Naive B cell (primary cell): Measurements from ENCODE around the gene LMAN2. TPM values are rescaled to one million over a fixed set of nuclear protein-coding genes. Genes with fewer than 3 reads are reported as not detected.
"Not testable (repeated sequence)": the region's sequence is repeated elsewhere in the genome, so short reads cannot be mapped to it uniquely, and the experiment has no call there.

Experiments
- ATAC-seq, 2 donors: fragments of 150-1000 bp; cut with Tn5 transposase; 2 replicates each; pipeline ENCODE4 v1.10.0; 2021; ENCODE audit warnings: low read depth in 2 of 2, mild to moderate bottlenecking in 2 of 2, moderate library complexity in 2 of 2
- DNase-seq: peaks from one replicate; pipeline ENCODE4 v3.0.0; 2022
- H3K27ac Mint-ChIP-seq, 6 donors: one replicate each; pipeline ENCODE4 v1.8.0; 2020 to 2022; ENCODE audit warnings: mild to moderate bottlenecking in 6 of 6, mixed read lengths in 6 of 6, moderate library complexity in 5 of 6, inconsistent platforms in 2 of 6
- H3K27me3 Mint-ChIP-seq, 3 donors: one replicate each; pipeline ENCODE4 v1.8.0; 2021 to 2022; ENCODE audit warnings: mixed read lengths in 3 of 3, mild to moderate bottlenecking in 1 of 3
- H3K36me3 Mint-ChIP-seq, 2 donors: one replicate each; pipeline ENCODE4 v1.8.0; 2020 to 2022; ENCODE audit warnings: mixed read lengths in 2 of 2, inconsistent platforms in 1 of 2, mild to moderate bottlenecking in 1 of 2
- H3K4me1 Mint-ChIP-seq, 3 donors: one replicate each; pipeline ENCODE4 v1.8.0; 2020 to 2022; ENCODE audit warnings: mixed read lengths in 3 of 3, inconsistent platforms in 1 of 3, mild to moderate bottlenecking in 1 of 3, moderate library complexity in 1 of 3
- H3K4me3 Mint-ChIP-seq, 8 donors: one replicate each; pipeline ENCODE4 v1.8.0; 2020 to 2022; ENCODE audit warnings: mild to moderate bottlenecking in 8 of 8, mixed read lengths in 8 of 8, moderate library complexity in 8 of 8, inconsistent platforms in 2 of 8
- H3K9me3 Mint-ChIP-seq, 7 donors: one replicate each; pipeline ENCODE4 v1.8.0; 2020 to 2022; ENCODE audit warnings: mixed read lengths in 7 of 7, mild to moderate bottlenecking in 5 of 7, inconsistent platforms in 2 of 7, moderate library complexity in 1 of 7
- polyA plus RNA-seq, 6 donors: library from polyadenylated mRNA; unstranded; fragments of 300-500 nt; fragmentation: Illumina TruSeq; gene quantifications; one replicate each; pipeline ENCODE4 v1.2.3, GENCODE V29; 2021; ENCODE audit warnings: low read depth in 6 of 6

Gene LMAN2
- polyA plus RNA-seq, 6 donors from 2014 or later: 182 to 243 (median 191) TPM

DNA sequence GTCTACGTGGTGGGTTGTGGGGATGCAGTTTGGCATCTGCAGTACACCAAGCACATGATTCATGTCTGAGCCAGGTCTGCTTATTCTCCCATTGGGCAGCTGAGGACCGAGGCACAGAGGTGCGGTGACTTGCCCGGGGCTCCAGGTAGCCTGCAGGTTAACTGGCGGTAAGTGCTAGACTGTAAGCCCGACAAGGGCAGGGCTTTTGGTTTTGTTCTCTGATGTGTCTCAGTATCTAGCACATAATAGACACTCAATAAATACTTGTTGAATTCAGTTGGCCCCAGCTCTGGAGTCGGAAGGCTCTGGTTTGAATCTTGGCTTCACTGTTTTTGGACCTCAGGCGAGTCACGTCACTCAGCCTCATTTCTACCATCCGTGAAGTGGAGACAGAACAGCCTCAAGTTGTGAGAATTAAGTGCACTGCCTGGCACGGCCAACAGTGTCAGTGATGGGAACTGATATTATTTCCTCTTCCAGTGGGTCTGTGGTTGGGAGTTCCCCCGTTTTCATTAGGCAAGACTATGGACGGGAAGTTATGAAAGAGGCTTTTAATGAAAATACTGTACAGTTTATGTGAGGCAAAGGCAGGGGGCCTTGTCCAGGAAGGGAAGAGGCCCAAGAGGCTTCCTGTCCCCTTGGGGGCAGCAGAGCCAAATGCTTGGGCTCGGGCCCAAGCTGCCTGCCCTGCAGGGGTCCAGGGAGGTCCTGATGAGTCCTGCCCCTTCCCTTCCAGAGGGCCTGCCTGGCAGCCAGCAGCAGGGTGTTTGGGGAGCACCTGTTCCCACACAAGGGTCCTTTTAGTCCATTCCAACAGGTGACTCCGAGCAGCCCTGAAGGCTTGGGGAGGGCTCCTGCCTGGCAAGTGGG lies 44.6 kb downstream of the LMAN2 start:
- Mint-ChIP-seq H3K36me3 (peaks cover 0 to 6% of the 10 kb centered on the region in 2 donors), H3K4me3 (peak overlapping the region in 3 of 8 donors; percentile 56 to 97 (median 78)), H3K27me3 (no peaks in the 10 kb centered on the region), H3K9me3 (no peaks in the 10 kb centered on the region), H3K27ac (peak overlapping the region in 3 of 6 donors; percentile 18 to 95 (median 74)), H3K4me1 (peaks cover 36 to 70% (median 60%) of the 10 kb centered on the region in 3 donors)
- no peak for DNase-seq
- ATAC-seq: no peak

DNA sequence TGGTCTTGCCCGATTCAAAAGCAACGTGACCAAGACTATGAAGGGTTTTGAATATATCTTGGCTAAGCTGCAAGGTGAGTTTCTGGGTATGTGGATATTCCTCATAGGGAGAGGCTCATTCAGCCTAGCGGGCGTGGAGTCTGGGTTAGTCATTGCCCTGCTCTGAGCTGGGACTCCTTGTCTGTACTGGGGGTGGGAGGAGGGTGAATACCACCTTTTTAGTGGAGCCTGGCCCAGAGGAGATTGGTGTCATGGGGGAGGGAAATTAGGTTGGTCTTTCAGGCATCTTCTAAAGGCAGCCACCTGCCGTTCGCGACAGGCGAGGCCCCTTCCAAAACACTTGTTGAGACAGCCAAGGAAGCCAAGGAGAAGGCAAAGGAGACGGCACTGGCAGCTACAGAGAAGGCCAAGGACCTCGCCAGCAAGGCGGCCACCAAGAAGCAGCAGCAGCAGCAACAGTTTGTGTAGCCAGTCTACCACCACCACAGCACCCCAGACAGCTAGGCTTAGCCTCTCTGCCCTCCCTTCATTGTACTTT lies 45.3 kb downstream of the LMAN2 start:
- not testable (repeated sequence) for H3K9me3 Mint-ChIP-seq, H3K27me3 Mint-ChIP-seq, H3K36me3 Mint-ChIP-seq, DNase-seq, ATAC-seq
- Mint-ChIP-seq H3K4me1 (peaks cover 39 to 70% (median 67%) of the 10 kb centered on the region in 3 donors), H3K27ac (peak overlapping the region in 2 of 6 donors; percentile 18 to 88), H3K4me3 (peak overlapping the region in 6 of 8 donors; percentile 22 to 97 (median 50))

DNA sequence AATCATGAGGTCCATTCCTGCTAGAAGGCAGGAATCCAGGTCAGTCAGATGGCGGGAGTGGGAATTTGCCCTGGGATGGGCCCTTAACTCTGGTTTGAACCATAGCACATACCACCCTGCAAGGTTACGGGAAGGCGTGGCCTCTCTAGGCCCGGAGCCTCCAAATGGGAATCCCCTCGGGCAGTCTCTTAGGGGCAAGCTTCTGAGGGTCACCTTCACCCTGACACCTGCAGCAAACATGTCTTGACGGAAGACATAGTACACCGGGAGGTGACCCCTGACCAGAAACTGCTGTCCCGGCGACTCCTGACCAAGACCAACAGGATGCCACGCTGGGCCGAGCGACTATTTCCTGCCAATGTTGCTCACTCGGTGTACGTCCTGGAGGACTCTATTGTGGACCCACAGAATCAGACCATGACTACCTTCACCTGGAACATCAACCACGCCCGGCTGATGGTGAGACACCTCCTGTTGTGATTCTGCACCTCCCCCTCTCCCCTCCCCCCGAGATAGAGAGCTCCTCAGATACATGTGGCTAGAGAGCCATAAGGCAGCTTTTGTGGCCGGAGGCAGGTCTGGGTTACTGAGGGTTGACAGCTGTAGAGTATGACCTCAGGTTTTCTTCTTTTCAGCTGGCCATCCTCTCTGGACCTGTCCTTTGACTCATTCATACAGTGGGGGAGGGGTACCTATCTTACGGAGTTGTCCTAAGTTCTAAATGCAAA lies 46.9 kb downstream of the LMAN2 start:
- Mint-ChIP-seq H3K27me3 (no peaks in the 10 kb centered on the region), H3K4me1 (peaks cover 49 to 72% (median 70%) of the 10 kb centered on the region in 3 donors), H3K36me3 (peaks cover 0 to 9% of the 10 kb centered on the region in 2 donors), H3K27ac (peak overlapping the region in 5 of 6 donors; percentile 79 to 92 (median 84)), H3K9me3 (no peaks in the 10 kb centered on the region), H3K4me3 (peak overlapping the region; percentile 90 to 97 (median 94))
- DNase-seq (no peak), ATAC-seq (no peak)

DNA sequence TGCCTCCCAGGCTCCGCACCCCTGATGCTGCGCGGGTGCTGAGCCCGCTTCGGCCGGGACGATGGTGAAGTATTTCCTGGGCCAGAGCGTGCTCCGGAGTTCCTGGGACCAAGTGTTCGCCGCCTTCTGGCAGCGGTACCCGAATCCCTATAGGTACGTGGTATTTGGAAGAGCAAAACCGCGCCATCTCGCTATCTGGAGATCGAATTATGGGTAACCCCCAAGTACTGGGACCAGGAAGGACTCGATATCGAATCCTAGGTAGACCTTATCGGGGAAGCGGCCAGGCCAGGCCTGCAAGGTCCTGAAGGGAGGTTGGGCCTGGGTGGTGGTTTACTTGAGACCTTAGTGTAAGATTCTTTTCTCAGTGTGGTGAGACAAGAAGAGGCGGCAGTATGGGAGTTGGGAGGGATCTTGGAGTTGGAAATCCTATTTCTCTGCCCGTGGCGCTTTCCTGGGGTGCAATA lies 47.5 kb downstream of the LMAN2 start:
- H3K36me3 Mint-ChIP-seq: peaks cover 0 to 9% of the 10 kb centered on the region in 2 donors
- H3K27ac Mint-ChIP-seq: peak overlapping the region; percentile 79 to 92 (median 84)
- ATAC-seq: no peak
- H3K9me3 Mint-ChIP-seq: no peaks in the 10 kb centered on the region
- H3K27me3 Mint-ChIP-seq: no peaks in the 10 kb centered on the region
- peak overlapping the region; percentile 90 to 97 (median 94) for H3K4me3 Mint-ChIP-seq
- no peak for DNase-seq
- H3K4me1 Mint-ChIP-seq: peaks cover 49 to 73% (median 70%) of the 10 kb centered on the region in 3 donors

DNA sequence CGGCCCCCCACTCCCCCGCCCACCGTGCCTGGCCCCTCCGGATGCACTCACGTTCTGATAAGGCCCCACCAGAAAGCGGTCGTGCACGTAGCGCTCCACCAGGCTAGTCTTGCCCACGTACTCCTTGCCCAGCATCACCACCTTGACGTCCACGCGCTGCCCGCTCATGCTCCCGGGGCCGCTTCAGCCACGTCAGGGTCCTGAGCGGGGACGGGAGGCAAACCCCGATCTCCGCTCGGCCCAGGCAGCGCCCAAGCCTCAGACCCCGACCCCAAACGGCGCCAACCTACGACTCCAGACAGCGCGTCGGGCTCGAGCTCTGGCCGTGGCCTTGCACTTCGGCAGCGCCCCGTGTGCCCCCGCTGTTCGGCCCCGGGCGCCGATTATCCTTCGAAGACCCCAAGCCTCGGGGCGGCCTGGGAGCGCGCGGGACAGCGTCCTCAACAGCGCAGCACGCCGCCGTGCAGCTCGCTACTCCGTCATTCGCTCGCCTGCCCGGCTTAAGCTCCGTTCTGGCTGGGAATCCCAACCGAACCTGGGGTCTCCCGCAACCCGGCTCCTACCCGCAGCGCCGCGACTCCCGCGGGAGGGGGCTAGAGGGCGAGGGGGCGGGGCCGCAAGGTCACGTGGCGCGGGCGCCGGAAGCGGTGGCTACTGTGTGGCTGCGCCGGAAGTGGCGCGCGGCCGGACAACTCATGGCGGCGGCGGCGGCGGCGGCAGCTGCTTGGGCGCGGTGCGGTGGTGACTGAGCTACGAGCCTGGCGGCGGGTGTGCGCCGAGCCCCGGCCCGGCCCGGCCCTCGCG lies 48.1 kb downstream of the LMAN2 start, which contains the start of the genes PRELID1 and RAB24:
TSS of gene PRELID1 (plus strand) at position 679 of the 804 bp plus-strand sequence. CDS start 187 bp downstream, outside the sequence.
TSS of gene RAB24 (minus strand) at position 599 of the 804 bp plus-strand sequence. CDS start at position 168, 431 bp downstream.
- Mint-ChIP-seq H3K27me3 (no peaks in the 10 kb centered on the region), H3K27ac (peak within 1 kb of the TSS; percentile 79 to 92 (median 85)), H3K36me3 (peaks cover 0 to 9% of the 10 kb centered on the region in 2 donors), H3K4me3 (peak within 1 kb of the TSS; percentile 90 to 97 (median 94)), H3K9me3 (no peaks in the 10 kb centered on the region), H3K4me1 (peaks cover 45 to 75% (median 74%) of the 10 kb centered on the region in 3 donors)
- DNase-seq (peak; percentile 88), ATAC-seq (peak; percentile 60 to 64)

DNA sequence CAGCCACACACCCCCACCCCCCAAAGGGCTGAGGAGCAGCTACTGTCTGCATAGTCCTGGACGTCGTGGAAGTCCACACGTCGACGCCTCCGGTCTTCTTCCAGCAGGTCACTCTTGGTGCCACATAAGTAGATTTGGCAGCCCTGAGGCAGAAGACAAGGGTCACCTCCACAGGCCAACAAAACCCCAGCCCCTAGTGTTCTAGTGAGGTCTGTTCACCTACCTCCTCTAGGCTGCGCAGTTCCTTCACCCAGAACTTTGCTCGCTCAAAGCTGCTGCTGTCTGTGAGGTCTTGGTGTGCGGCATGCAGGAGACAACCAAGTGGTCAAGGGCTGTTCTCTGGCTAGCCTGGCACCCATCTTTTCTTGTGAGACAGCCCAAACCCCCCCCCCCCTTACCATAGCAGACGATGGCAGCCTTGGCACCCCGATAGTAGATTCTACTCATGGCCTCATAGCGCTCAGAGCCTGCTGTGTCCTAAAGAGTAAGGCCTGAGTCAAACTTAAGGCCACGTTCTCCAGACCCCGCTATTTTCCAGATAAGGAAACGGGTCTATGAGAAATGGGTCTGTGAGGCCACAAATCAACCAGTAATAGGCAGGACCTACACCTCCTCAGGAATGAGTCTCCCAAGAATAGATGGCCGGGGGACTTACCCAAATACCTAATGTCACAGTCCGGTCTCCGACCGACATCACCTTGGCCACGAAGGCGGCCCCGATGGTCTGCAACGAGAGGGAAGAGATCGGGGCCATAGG lies 48.9 kb downstream of the LMAN2 start:
- Mint-ChIP-seq H3K27ac (peak overlapping the region in 5 of 6 donors; percentile 5 to 92 (median 86)), H3K4me3 (peak overlapping the region; percentile 90 to 97 (median 94)), H3K36me3 (peaks cover 0 to 9% of the 10 kb centered on the region in 2 donors), H3K27me3 (no peaks in the 10 kb centered on the region), H3K4me1 (peaks cover 45 to 77% (median 75%) of the 10 kb centered on the region in 3 donors), H3K9me3 (no peaks in the 10 kb centered on the region)
- DNase-seq (no peak), ATAC-seq (no peak)

DNA sequence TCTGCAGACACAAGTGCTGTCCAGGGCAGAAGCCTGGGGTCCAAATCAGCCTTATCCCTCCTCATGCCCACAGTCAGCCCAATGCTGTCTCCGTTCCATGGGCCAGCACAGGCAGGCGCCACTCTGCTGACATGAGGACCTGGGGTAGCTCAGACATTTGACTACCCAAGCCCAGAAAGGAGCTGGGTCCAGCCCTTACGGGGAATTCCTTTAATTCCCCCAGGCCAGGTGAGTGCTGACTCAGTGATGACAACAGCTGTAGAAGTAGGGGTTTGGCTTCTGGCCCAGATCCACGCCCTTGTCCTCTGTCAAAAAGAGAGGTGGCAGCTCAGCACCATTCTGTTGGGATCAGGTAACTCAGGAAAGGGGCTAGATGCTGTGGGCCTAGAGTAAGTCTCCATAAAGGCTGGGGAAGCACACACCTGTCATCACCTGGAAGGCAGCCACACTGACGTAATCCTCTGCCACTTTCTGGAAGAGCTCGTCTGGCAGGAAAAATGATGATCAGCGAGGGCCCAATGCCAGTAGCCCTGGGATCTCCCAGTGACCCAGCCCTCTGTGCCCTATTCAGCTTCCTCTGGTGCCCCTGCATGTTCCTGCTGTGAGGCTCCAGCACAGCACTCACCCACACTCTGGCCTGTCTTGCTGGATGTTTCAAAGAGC lies 49.8 kb downstream of the LMAN2 start:
- Mint-ChIP-seq H3K4me1 (peaks cover 46 to 81% (median 80%) of the 10 kb centered on the region in 3 donors), H3K27ac (peak overlapping the region in 5 of 6 donors; percentile 38 to 99 (median 81)), H3K36me3 (peaks cover 0 to 5% of the 10 kb centered on the region in 2 donors), H3K27me3 (no peaks in the 10 kb centered on the region), H3K9me3 (no peaks in the 10 kb centered on the region), H3K4me3 (peak overlapping the region; percentile 90 to 97 (median 94))
- no peak for ATAC-seq
- DNase-seq: no peak

DNA sequence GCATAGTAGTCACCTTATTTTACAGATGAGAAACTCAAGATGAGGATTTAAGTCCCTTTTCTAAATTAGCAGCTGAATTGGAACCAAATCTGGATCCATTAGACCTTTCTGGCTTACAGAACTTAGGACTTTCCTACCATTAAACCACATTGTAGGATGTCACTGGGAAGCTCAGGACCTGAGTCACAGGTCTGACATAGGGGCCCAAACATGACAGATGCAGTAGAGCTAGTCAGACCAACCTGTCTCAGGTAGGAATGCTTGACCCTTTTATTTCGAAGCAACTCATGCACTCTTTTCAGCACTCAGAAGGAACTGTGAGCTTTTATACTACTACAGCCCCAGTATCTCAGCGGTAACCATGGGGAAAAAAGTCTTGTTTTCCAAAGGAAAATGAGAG lies 50.5 kb downstream of the LMAN2 start:
- H3K9me3 Mint-ChIP-seq: no peaks in the 10 kb centered on the region
- no peak for DNase-seq
- peak overlapping the region; percentile 88 to 99 (median 98) for H3K27ac Mint-ChIP-seq
- H3K4me1 Mint-ChIP-seq: peaks cover 50 to 85% (median 83%) of the 10 kb centered on the region in 3 donors
- H3K4me3 Mint-ChIP-seq: peak overlapping the region; percentile 47 to 97 (median 86)
- ATAC-seq: no peak
- H3K27me3 Mint-ChIP-seq: no peaks in the 10 kb centered on the region
- H3K36me3 Mint-ChIP-seq: peaks cover 0 to 3% of the 10 kb centered on the region in 2 donors

DNA sequence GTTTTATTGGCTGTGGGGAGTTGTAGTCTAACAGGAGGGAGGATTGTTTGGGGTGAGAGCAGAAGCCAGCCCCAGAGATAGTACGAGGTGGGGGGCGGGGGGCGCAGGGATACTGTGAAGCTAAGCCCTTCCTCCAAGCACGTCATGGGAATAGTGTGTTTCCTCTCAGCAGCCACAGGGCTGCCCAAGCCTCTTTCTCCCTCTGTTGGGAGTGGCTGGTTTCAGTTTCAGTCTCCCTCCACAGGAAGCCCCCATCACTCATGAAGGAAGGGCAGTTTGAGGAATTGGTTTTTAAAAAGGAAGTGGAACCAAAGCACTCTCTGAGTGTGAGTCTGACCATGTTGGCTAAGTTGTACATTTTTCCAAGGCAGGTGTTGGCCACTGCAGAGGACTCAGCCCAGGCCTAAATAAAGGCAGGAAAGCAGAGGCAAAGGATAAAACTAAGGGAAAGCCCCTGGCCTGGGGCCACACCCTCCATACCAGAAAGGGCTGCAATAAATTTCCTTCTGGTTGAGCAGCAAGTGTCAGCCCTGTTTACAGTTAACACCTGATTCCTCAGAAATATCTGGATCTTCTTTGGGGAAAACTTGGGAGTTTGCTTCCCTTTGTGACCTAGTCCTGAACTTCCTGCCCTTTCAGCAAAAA lies 51.1 kb downstream of the LMAN2 start:
- peak; percentile 87 for DNase-seq
- peaks cover 0 to 3% of the 10 kb centered on the region in 2 donors for H3K36me3 Mint-ChIP-seq
- H3K27ac Mint-ChIP-seq: peak overlapping the region; percentile 88 to 99 (median 98)
- ATAC-seq: peak; percentile 76 to 80
- H3K4me1 Mint-ChIP-seq: peaks cover 55 to 86% (median 83%) of the 10 kb centered on the region in 3 donors
- H3K9me3 Mint-ChIP-seq: no peaks in the 10 kb centered on the region
- peak overlapping the region; percentile 75 to 97 (median 88) for H3K4me3 Mint-ChIP-seq
- no peaks in the 10 kb centered on the region for H3K27me3 Mint-ChIP-seq

DNA sequence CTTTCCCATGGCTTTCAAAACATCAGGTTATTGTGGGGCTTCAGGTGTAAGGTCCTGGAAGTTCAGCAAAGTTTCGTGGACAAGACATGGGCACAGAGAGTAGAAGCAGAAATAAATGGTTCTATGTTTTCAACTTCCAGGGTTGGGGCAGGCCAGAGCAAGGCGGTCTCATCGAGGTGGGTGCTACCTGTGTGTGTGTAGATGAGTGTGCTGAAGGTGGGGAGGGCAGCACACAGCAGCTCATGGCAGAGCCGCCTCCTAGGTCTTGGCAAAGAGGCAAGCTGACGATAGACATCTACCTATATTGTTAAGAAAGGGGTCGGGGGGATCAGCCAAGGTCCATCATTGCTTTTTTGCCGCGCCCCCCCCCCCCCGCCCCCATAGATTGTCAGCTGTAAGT lies 51.8 kb downstream of the LMAN2 start:
- Mint-ChIP-seq H3K9me3 (no peaks in the 10 kb centered on the region), H3K27ac (peak overlapping the region; percentile 88 to 99 (median 98)), H3K36me3 (peaks cover 0 to 3% of the 10 kb centered on the region in 2 donors), H3K27me3 (no peaks in the 10 kb centered on the region), H3K4me3 (peak overlapping the region; percentile 32 to 97 (median 65)), H3K4me1 (peaks cover 54 to 81% (median 81%) of the 10 kb centered on the region in 3 donors)
- no peak for ATAC-seq
- DNase-seq: no peak

DNA sequence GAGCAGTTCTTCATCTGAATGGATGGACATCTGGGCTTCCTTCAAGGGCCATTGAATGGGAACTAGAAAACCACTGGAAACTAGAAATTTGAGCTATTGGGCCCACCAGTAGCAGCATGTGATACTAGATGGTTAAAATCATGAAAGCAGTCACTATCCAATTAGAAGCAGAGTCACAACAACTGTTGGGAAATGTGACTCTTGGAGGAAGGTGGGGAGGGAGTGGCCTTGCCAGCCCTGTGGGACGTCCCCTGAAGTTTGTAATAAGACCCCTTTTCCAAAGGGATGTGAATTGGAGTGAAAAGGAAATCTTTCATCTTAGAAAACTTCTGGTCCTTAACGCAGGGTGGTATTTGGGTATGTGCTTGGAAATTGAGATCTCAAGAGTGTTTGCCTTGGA lies 53.5 kb downstream of the LMAN2 start:
- DNase-seq: no peak
- Mint-ChIP-seq H3K27me3 (no peaks in the 10 kb centered on the region), H3K27ac (peak overlapping the region in 4 of 6 donors; percentile 19 to 88 (median 45)), H3K9me3 (no peaks in the 10 kb centered on the region), H3K4me3 (peak overlapping the region in 1 of 8 donors; percentile 66), H3K36me3 (peaks cover 0 to 6% of the 10 kb centered on the region in 2 donors), H3K4me1 (peaks cover 46 to 70% (median 67%) of the 10 kb centered on the region in 3 donors)
- ATAC-seq: no peak
